ENCODE results near the gene TATDN2.
"Not testable (repeated sequence)": the region's sequence is repeated elsewhere in the genome, so short reads cannot be mapped to it uniquely, and the experiment has no call there.

TATDN2 gene

DNA sequence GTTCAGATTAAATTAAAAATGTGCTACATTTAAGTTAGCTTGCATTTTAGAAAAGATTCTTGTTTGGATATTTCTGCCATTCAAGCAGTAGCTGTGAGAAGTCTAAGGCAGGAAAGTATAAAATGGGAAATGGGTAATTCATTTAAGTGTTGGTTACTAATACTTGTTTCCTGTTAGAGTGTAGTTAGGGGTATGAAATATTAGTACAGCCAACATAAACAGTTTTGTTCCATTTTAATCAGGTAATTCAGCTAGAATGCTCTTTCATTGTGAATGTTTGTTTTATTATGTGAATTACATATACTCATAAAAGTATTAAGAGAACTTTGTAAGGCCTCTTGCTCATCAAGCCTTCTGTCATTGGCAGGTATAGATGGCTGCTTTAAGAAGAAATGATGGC lies 19.9 kb downstream of the TATDN2 start:
- no peak for DNase-seq (ENCODE audit: low read depth)

DNA sequence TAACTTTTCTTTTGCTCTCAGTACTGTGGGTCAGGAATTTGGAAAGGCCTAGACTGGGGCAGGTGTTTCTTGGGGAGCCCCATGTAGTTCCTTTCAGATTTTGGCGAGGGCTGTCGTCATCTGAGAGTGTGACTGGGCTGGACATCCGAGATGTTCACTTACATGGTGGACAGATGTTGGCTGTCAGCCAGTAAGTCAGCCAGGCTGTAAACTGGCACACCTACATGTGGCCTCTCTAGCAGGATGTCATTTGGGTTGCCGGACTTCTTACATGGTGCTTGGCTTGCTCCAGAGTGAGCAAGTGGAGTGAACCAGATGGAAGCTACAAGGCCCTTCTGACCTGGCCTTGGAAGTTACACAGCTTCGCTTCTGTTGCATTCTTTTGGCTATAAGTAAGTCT lies 20.7 kb downstream of the TATDN2 start:
- no peak for DNase-seq (ENCODE audit: low read depth)

DNA sequence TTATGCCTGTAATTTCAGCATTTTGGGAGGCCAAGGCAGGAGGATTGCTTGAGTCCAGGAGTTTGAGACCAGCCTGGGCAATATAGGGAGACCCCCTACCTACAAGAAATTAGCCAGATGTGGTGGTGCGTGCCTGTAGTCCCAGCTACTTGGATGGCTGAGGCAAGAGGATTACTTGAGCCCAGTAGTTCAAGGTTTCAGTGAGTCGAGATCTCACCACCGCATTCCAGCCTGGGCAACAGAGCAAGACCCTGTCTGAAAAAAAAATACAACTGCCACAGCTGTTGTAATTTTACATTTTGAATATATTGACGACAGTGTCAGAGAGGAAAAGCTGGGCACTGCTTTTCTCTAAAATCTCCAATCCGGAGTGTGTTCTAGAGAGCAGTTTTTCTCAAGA lies 21.2 kb downstream of the TATDN2 start:
- no peak for DNase-seq (ENCODE audit: low read depth)

DNA sequence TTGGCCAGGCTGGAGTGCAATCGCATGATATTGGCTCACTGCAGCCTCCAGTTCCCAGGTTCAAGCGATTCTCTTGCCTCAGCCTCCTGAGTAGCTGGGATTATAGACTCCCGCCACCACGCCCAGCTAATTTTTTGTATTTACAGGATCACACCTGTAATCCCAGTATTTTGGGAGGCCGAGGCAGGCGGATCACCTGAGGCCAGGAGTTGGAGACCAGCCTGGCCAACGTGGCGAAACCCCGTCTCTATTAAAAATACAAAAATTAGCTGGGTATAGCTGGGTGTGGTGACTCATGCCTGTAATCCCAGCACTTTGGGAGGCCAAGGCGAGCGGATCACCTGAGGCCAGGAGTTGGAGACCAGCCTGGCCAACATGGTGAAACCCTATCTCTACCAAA lies 24.2 kb downstream of the TATDN2 start:
- DNase-seq (ENCODE audit: low read depth) = not testable (repeated sequence)

DNA sequence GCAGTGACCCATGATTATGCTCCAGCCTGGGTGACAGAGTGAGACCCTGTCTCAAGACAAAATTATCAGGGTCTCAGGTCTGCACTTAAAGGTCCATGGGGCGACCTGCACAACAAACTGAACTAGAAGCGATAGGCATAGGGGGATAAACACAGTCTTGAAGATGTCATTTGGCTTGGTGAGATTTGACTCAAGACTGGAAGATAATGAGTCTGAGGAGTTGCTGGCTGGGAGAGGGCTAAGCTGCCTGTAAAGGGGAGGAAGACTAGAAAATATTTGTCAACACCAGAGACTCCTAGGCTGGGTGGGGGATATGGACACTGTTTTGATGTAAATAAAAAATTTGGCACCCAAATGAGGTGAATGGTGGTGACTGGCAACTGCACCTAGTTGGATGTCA lies 24.7 kb downstream of the TATDN2 start:
- DNase-seq (ENCODE audit: low read depth) = no peak

DNA sequence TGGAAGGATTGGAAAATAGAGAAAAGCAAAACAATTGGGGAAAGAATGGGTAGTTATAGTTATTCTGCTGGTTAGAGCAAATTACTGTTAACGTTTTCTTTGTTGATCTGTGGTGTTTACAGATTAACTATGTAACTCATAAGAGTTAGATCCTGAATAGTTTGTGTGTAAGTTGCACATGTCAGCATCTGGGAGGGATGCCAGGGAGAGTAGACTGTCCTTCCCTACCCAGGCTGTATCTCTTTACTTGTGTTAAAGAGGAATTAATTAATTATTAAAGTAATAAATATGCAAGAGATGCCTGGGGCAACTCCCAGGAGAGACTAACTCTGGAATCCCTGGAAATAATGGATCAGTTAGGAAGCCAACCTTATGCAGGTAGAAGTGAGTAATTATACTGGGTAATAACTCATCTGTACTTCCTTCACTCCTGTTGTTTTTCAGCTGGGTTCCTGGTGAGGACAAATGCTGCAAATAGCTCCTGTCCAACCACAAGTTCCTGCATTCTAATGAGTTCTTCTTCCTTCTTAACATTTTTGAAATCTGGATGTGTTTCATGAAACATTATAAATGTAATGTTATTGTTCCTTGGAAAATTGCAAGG lies 25.5 kb downstream of the TATDN2 start:
- no peak for DNase-seq (ENCODE audit: low read depth)

DNA sequence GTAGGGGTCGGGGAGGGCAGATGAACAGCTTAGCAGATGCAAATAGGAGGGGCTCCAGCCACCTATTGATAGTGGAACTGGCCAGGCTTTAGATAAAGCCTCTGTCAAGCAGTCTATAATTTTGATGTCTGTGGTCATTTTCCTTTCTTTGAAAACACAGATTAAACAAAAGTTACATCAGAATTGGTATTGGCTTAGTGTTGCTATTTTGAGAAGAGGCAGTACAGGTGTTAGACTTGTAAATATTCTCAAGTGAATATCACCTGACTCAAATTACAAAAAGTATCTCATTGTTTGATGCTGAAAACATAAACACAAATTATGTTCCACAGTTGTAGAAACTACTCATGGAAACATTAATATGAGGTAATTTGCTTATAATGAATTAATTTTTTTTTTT lies 26.3 kb downstream of the TATDN2 start:
- no peak for DNase-seq (ENCODE audit: low read depth)

DNA sequence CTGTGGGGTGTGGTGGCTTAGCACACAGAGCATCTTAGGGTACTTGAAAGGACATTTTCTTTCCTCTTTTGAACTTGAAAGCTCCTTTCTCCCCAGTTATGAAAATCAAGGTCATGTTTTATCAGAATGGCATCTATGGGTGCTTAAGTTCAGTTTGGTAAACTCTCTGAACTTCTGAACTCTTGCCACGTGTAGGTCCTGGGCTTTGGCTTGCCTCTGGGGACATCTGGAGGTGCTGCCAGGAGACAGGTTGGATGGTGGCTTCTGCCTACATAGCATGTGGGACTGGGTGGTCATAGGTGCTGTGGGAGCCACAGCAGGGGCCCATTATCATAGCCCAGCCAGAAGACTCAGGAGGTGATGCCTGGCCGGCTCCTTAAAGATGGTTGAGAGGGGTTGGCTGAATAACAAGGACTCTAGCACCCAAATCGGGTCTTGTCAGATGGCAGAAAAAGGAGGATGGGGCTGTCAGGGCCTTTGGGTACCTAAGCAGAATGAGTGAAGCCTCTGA lies 28.9 kb downstream of the TATDN2 start:
- DNase-seq (ENCODE audit: low read depth) = no peak

DNA sequence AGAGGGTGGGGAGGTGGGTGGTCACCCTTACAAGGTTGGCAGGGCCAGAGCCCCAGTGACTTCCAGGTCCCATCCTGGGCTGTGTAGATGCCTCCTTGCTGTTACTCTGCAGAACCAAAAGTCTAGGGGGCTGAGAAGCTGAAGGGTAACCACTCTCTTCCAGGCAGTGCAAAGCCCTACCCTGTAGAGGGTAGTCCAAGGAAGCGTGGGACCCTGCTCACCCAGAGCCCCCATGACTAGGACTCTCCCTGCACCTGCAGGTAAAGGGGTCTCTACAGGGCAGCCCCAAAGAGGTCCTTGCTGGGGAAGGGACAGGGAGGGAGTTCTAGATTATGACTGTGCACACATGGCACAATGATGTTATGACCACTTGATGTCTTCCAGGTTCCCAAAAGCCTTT lies 30.2 kb downstream of the TATDN2 start:
- DNase-seq (ENCODE audit: low read depth) = no peak

DNA sequence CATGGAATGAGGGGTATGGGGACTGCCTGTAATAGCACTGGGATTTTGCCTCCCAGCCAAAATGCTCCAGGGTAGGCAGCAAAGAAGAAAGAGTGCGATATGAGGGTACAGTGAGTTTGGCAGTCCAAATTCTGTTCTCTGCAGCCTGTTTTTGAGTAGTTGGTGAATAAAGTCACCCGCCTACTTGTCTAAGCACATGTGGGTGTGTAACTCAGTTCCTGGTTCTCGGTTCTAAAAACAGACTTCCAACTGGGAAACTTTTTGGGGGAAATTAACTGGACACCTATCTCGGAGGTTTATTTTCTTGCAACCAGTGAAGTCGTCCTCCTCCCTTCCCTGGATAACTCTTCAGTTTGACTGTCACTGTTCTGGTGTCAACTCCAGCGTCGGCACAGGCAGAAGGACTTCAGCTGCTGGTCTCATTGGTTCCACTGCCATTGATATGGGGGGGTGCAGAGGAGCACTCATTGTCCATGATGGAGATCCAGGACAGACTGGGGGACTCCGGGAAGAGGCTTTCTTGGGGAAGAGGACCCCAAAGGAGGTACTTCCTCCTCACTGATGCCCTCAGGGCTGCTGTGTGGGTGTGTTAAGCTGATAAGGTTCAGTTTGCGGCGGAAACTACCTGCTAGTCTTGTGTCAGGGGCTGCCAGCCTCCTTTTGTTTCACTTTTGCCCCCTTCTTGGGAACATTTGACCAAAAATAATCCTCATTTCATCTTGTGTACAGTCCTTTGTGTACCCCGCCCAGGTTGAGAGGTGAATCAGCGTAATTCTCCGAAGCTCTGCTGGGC lies 31.3 kb downstream of the TATDN2 start:
- DNase-seq (ENCODE audit: low read depth) = no peak

DNA sequence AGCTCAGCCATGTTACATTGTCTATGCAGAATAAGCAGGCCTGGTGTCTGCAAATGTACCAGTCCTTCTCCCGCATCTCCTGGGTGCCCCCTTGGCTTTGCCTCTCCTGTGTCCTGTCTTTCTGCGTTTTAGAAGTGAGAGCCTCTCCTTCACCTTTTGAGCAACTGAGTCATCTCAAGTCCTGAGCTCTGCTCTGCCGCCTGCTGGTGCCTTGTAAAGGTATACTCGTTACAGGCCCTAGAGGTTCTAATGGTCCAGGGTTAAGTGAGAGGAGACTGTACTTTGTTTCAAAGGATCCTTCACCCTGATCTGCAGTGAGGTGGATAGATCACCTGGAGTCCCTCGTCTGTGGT lies 31.9 kb downstream of the TATDN2 start:
- DNase-seq (ENCODE audit: low read depth) = no peak

DNA sequence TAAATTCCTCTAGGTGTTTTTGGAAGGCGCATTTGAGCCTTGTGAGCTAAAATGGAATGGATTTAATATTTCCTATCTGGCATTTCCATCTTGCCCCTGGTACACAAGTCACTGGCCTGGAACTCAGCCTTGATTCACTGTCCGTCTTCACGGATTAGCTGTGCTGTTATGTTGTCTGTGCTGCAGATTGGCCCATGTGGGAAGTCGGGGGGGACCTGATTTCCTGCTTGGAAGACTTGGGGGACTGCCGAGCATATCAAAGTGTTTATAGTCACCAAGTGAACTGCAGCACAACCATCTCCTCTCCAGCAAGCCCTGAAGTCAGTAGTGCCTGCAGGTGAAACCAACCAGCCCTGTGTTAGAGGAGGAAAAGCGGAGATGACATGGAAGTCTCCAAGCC lies 32.3 kb downstream of the TATDN2 start:
- no peak for DNase-seq (ENCODE audit: low read depth)

DNA sequence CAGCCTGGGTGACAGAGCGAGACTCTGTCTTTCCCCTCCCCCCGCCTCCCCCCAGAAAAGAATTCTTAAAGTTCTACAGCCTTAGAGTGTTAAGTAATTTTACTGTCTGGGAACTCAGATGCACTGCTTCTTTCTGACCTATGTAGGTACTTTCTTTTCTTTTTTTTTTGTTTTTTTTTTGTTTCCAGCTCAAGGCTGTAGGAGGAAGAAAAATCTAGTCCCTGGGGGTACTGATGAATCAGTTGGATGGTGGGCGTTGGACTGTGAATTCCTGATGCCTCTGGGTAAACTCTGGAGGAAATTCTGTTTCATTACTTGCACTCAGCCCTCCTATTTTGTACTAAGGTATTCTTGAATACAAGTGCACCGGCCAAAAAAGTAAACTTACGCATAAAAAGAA lies 33.7 kb downstream of the TATDN2 start:
- DNase-seq (ENCODE audit: low read depth) = peak; percentile 11

DNA sequence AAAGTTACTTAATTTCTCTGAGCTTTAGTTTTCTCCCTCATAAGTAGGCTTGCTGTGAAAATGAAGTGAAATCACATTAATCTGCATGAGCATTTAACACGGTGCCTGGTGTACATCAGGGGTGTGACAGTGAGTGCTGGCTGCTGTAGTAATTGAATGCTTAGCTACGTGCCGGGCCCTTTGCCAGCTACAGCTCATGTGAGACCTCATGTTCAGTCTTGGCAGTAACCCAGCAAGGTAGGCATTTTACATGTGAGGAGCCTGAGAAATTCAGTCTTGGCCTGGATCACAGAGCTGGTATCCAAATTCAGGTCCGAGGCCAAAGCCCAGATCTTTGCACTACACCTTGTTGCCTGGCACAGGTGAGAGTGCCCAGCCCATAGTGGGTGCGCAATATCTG lies 35.4 kb downstream of the TATDN2 start:
- no peak for DNase-seq (ENCODE audit: low read depth)

DNA sequence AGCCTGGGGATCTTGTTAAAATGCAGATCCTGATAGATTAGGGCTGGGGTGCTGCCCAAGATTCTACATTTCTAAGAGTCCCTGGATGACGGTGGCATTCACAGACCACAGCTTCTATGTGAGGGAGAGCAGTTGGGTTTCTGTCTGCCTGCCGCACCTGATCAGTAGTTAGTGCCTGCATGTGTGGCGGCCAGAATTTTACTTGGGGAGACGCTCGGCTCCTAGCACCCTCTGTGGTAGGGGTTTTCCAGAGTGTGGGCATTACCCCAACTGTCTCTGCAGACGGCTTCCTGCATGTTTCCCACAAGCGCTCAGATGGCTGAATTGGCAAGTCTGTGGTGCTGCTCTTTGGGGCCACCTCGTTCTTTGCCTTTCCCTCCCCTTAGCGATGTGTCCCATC lies 36.2 kb downstream of the TATDN2 start:
- no peak for DNase-seq (ENCODE audit: low read depth)

DNA sequence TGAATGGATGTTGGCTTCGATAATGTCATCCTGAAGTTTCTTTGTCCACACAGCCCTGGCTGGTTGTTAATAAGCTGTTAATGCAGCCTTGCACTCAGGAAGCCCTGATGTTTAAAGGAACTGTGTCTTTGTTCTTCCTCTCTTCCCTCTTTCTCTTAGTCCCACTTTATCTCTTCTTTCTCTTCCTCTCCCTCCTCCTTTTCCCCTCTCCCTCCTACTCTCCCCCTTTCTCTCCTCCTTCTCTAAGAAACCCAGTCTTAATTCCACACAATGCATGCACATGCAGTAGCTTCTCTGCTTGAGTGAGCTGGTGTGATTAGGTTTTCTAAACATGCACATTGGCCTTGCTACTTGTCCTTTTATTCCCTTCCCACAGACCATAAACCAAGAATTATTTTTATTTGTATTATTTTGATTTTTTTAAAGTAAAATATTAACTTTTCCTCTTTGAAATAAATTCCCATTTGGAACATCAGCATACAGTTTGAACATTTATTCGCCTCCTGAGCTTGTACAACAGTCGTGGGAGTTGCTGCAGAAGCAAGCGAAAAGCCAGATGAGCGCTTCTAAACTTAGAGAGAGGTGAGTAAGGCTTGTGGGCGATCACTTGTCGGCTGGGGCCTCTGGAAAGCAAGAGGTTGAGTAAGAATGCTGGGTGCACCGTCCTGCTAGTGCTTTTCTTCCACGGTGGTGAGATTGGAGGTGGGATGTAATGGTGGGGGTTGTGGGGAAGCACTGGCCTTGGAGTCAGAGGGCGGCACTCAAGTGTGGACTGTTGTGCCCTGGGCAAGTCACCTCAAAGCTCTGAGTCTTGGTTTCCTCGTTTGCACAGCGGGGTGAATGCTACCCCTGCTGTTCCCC lies 37.2 kb downstream of the TATDN2 start:
- DNase-seq (ENCODE audit: low read depth) = no peak

DNA sequence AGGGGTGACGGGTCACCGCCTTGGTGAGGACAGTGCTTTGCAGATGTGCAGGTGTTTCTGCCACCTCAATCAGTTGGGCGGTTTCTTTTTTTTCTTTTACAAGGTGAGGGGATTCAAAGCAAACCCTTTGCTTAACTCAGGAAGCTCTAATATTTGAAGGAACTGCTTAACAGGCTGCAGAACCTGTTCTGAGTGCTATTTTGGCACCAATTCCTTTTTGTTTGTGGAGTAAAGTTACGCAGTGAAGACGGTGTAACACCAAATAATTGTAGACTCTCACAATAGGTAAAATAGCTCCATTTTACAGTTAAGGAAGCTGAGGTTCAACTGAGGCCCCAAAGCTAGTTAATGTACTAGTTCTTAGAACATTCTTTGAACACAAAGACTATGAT lies 37.9 kb downstream of the TATDN2 start:
- no peak for DNase-seq (ENCODE audit: low read depth)

DNA sequence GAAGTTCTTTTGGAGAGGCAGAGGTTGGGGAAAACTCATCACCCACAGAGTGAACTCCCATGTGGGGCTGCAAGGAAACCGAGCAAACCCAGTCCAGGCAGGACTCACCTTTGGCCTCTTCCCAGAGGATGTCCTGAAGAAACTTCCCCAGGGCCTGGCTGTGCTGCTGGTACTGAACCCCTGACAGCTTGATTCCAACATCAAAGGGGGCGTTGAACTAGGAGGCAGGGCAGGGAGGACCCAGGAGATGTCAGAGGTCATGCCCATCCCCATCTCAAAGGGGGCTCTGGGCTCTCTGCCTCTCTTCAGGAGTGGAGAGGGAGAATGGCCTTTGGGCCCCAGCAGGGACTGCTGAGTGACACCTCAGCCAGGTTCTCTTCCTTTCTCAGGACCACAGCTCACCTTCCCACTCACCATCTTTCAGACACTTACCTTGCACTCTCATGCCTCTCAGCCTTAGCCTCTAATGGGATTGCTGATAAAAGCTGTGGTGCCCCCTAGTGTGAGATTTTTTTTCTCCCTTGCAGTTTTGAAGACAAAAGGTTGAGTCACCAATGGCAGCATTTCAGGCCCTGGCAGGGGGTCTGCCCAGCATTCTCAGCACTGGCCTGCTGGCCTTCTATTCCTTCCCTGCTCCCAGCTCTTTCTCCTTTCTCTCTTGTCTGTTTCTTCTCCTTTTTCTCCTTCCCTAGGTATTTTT lies 38.5 kb downstream of the TATDN2 start:
- peak; percentile 42 for DNase-seq (ENCODE audit: low read depth)

DNA sequence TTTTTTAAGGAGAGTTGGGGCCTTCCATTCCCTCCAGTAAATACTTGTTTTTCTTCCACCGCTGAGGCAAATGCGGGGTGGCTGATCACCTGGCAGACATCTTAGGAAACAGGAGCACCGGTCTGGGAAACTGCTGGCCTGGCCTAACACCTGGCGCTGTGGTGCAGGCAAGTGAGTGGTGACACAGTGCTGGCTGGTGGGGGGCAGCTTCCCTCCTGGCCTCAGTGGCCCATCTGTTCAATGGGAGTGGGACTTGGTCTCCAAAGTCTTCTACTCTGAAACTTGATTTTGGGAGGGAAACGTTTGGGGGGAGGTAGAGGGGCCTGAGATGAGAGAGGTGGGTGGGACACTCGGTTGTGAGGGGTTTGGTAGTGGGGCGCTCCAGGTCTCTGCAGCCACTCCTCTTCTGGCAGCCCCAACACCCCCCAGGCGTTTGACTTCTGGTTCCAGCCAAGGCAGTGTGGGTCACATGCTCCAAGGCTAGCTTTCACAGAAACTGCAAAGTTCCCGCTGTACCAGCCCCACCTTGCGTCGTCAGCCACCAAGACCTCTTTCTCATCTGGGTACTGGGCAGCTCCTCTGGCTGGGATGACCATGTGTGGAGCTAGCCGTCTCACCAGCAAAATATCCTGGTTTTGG lies 39.8 kb downstream of the TATDN2 start:
- DNase-seq (ENCODE audit: low read depth) = no peak

DNA sequence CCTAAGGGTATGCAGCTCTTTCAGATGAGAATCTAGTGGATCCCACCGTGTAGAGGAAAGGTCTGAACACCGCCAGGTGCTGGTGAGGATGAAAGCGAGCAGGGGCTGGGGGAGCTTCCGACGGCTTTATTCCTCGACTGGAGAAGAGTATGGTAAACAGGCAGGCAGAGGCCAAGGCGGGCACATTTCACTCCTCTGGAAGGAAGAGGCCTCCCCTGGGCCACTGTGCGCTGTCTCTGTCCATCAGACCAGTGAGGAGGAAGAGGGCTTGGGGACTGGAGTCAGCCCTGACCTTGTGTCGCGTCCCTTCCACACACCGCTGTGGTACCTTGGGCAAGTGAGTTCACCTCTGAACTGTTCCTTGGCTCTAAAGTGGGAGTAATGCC lies 40.3 kb downstream of the TATDN2 start:
- DNase-seq (ENCODE audit: low read depth) = no peak

DNA sequence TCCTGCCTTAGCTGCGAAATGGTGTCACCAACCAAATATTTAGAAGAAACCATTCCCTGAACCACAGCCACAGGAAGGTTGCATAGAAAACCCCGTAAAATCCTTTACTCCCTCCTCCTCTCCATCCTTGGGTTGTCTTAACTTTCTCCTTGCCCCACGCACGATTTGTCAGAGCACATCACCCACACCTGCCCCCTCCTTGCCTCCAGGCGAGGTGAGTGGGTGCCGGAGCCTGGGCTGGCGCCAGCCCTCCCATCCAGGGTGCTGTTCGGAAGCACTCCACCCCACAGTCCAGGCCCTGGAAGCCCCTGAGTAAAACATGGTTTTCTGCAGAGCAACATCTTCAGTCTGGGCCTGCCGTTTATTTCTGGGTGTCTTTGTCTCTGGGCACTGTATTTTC lies 40.8 kb downstream of the TATDN2 start:
- DNase-seq (ENCODE audit: low read depth) = no peak

DNA sequence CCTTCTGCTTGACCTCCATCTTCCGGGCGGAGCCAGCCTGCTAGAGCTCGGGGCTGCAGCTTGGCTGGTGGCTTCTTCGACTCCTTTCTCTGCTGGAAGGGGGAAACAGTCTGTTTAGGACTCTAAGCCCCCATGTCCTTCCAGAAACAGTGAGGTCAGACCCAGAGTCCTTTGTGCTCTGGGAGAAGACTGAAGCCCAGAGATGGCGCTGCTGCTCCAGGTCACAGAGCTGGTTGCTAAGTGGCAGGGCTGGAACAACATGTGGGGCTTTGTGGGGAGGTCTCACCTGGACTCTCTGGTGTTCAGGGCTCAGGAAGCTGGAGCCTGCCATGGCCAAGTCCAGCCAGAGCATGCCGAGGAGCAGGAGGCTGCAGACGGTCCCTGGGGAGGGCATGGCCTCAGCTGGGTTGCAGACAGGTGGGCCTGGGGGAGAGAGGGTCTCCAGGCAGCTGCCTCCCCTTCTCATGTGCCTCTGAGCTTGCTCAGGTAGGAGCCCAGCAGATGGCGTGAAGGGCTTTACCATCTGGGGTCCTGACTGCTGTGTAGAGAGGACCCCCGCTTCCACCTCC lies 41.6 kb downstream of the TATDN2 start:
- no peak for DNase-seq (ENCODE audit: low read depth)
